Kidney epithelial cell (primary cell): ENCODE results near the gene LIMS1. TPM values are rescaled to one million over a fixed set of nuclear protein-coding genes. Genes with fewer than 3 reads are reported as not detected.
"Not testable (repeated sequence)": the region's sequence is repeated elsewhere in the genome, so short reads cannot be mapped to it uniquely, and the experiment has no call there.

Experiments
- DNase-seq: peaks from one replicate; pipeline ENCODE4 v3.0.0-alpha.2; 2010; ENCODE audit warnings: low read depth
- H3K27me3 ChIP-seq: 2 replicates; pipeline ENCODE4 v1.6.0; 2011; ENCODE audit warnings: low read length; ENCODE audit not compliant: control insufficient read depth, insufficient read depth
- H3K36me3 ChIP-seq: 2 replicates; pipeline ENCODE4 v1.5.1; 2011; ENCODE audit warnings: low read length; ENCODE audit not compliant: control insufficient read depth, insufficient read depth
- H3K4me3 ChIP-seq: 2 replicates; pipeline ENCODE4 v1.5.1; 2011; ENCODE audit warnings: low read depth, mild to moderate bottlenecking, control low read depth, low read length
- CTCF ChIP-seq: IDR thresholded peaks from 2 replicates; pipeline ENCODE4 v1.5.1; 2011; ENCODE audit warnings: mild to moderate bottlenecking, moderate library complexity, low read length, control low read depth, inconsistent platforms; ENCODE audit not compliant: insufficient read depth, poor library complexity, severe bottlenecking
- total RNA-seq: library from RNA; depleted of rRNA; stranded (reverse); fragments of >200 nt; gene quantifications from 2 replicates; pipeline ENCODE4 v1.2.3, GENCODE V29; 2015

The LIMS1 gene
- total RNA-seq, 1 donor from 2014 or later = 202 TPM

GRCh38 chr2:108524688-108525087, 9.6 kb upstream of the LIMS1 start:
- not testable (repeated sequence) for H3K4me3 ChIP-seq, H3K27me3 ChIP-seq, H3K36me3 ChIP-seq, DNase-seq

DNA sequence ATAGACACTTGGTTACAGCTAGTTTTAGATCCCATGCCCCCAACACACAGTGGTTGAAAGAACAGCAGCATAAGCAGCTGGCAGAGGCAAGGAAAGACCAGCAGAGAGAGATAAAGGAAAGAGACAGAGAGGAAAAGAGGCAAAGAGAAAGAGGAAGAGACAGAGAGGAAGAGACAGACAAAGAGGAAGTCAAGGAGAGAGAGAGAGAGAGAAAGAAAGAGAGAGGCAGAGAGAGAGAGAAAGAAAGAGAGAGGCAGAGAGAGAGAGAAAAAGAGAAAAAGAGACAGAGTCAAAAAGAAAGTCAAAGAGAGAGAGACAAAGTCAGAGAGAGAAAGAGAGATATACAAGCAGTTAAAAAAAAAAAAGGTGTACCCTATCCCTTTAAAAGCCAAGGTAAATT, 9.0 kb upstream of the LIMS1 start:
- H3K4me3 ChIP-seq, H3K36me3 ChIP-seq, H3K27me3 ChIP-seq, DNase-seq: not testable (repeated sequence)

DNA sequence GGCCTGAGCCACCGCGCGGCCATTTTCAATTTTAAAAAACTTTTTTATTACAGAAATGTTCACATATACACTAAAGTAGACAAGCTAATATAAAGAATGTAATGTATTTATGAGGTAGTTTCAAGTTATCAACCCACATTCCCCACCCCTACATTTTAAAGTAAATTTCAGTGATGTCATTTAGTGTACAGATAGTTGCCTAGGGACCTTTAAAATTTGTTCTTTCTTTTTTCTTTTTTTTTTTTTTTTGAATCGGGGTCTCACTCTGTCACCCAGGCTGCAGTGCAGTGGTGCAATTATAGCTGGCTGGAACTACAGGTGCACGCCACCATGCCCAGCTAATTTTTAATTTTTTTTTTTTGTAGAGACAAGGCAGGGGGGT, 2.6 kb upstream of the LIMS1 start:
- no peak for TF ChIP-seq CTCF
- H3K36me3 ChIP-seq = no peaks in the 10 kb centered on the region
- no peak overlapping the region for H3K4me3 ChIP-seq
- DNase-seq = no peak
- no peaks in the 10 kb centered on the region for H3K27me3 ChIP-seq

GRCh38 chr2:108534584-108535356, 500 bp downstream of the LIMS1 start:
- TF ChIP-seq CTCF = no peak
- no peaks in the 10 kb centered on the region for H3K27me3 ChIP-seq
- no peak for DNase-seq
- peak overlapping the region; percentile 54 for H3K4me3 ChIP-seq
- no peaks in the 10 kb centered on the region for H3K36me3 ChIP-seq

DNA sequence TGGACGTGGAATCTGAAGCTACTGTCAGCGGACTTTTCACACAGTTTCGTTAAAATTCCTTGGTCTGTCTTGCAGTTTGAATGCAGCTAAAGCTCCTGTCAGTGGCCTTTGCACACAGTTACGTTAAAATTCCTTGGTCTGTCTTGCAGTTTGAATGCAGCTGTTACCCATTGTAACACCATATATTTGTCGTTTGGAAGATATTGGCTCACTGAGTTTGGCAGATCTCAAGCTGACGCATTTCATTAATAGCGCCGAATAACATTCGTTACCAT, 1.0 kb downstream of the LIMS1 start:
- Histone ChIP-seq H3K36me3 (no peaks in the 10 kb centered on the region), H3K4me3 (peak overlapping the region; percentile 54), H3K27me3 (no peaks in the 10 kb centered on the region)
- no peak for DNase-seq
- no peak for TF ChIP-seq CTCF

- peak; percentile 54 for DNase-seq
- peak overlapping the region; percentile 54 for H3K4me3 ChIP-seq
- no peaks in the 10 kb centered on the region for H3K27me3 ChIP-seq
- TF ChIP-seq CTCF = no peak
- no peaks in the 10 kb centered on the region for H3K36me3 ChIP-seq
These were observed 2.0 kb downstream of the LIMS1 start for GRCh38 chr2:108536133-108536780.

- peak overlapping the region; percentile 23 for H3K4me3 ChIP-seq
- no peaks in the 10 kb centered on the region for H3K27me3 ChIP-seq
- no peak for TF ChIP-seq CTCF
- DNase-seq = no peak
- H3K36me3 ChIP-seq = no peaks in the 10 kb centered on the region
These were observed 2.6 kb downstream of the LIMS1 start for GRCh38 chr2:108536911-108537310.
